Gastrocnemius medialis (tissue), 4 donors: ENCODE data around the gene SCARB1. TPM values are rescaled to one million over a fixed set of nuclear protein-coding genes. Genes with fewer than 3 reads are reported as not detected.
A peak's percentile ranks its signal among the peaks of the same experiment; 100 is the strongest.

ENCODE experiments used
- ATAC-seq, 2 donors: fragments of 150-250 bp; one replicate each; pipeline ENCODE4 v1.9.1; 2016
- DNase-seq, 2 donors: peaks; one replicate each; pipeline ENCODE4 v3.0.0-alpha.2; 2019
- H3K27ac ChIP-seq, 4 donors: fragments of 200-600 bp; sonication (generic); 1 replicate in 1 of 4; 2 replicates in 3 of 4; pipeline ENCODE4 v1.5.1; 2016 to 2018; ENCODE audit warnings: mild to moderate bottlenecking in 2 of 4, moderate library complexity in 1 of 4
- H3K27me3 ChIP-seq, 3 donors: fragments of 200-600 bp; sonication (generic) in 2 of 3; 1 replicate in 1 of 3; 2 replicates in 2 of 3; pipeline versions ENCODE4 v1.5.1 to v1.6.0; 2016 to 2019; ENCODE audit warnings: mild to moderate bottlenecking in 1 of 3, moderate library complexity in 1 of 3
- H3K36me3 ChIP-seq, 2 donors: fragments of 200-600 bp; sonication (generic) in 1 of 2; one replicate each; pipeline ENCODE4 v1.5.1; 2017 to 2018
- H3K4me1 ChIP-seq, 2 donors: fragments of 200-600 bp; sonication (generic) in 1 of 2; one replicate each; pipeline ENCODE4 v1.5.1; 2016 to 2017; ENCODE audit warnings: mild to moderate bottlenecking in 2 of 2
- H3K4me3 ChIP-seq, 4 donors: fragments of 200-600 bp; sonication (generic) in 3 of 4; 1 replicate in 1 of 4; 2 replicates in 3 of 4; pipeline ENCODE4 v1.5.1; 2016 to 2019; ENCODE audit warnings: mild to moderate bottlenecking in 2 of 4
- H3K9me3 ChIP-seq, 3 donors: fragments of 200-600 bp; sonication (generic) in 2 of 3; 1 replicate in 1 of 3; 2 replicates in 2 of 3; pipeline ENCODE4 v1.5.1; 2016 to 2019
- CTCF ChIP-seq, 5 experiments: fragments of 450-650 bp in 3 of 5; fragments of 200-600 bp in 2 of 5; sonication (generic) in 2 of 5; IDR thresholded peaks in 4 of 5; conservative IDR thresholded peaks in 1 of 5; 1 replicate in 4 of 5; 2 replicates in 1 of 5; pipeline ENCODE4 v1.5.1; 2016 to 2019; ENCODE audit warnings: antibody characterized with exemption in 5 of 5, mild to moderate bottlenecking in 3 of 5, moderate library complexity in 3 of 5
- POLR2A ChIP-seq, 2 donors: fragments of 450-650 bp; IDR thresholded peaks; one replicate each; pipeline ENCODE4 v1.6.1; 2017; ENCODE audit warnings: antibody characterized with exemption in 2 of 2, mild to moderate bottlenecking in 2 of 2, moderate library complexity in 2 of 2
- in situ Hi-C, 4 donors: fragments of 200-750 bp; cut with MboI; loops; one replicate each; pipeline versions ENCODE4 v1.15.0 to v1.8.0; 2017; ENCODE audit warnings: low sequenced_read_pairs in 4 of 4
- intact Hi-C: fragments of 100-400 bp; cut with DNase I; formaldehyde crosslinking; loops from one replicate; pipeline ENCODE4 v1.15.1; 2023; ENCODE audit warnings: low total_unique reads
- total RNA-seq, 4 donors: library from RNA; depleted of rRNA; stranded (reverse); fragments of >200 nt; gene quantifications; one replicate each; pipeline versions ENCODE4 v1.1.0 to v1.2.3, GENCODE V29; 2016

SCARB1 gene
- total RNA-seq, 4 donors from 2014 or later, result 5.4 to 8.7 (median 6.2) TPM

- Histone ChIP-seq H3K36me3 (no peaks in the 10 kb centered on the region), H3K4me3 (no peak overlapping the region), H3K9me3 (no peaks in the 10 kb centered on the region), H3K27me3 (no peaks in the 10 kb centered on the region), H3K27ac (no peak overlapping the region), H3K4me1 (peaks cover 0 to 10% of the 10 kb centered on the region in 2 donors)
- in situ Hi-C loops (no loop called here), intact Hi-C loops (no loop called here)
- ATAC-seq, result no peak
- no peak for TF ChIP-seq CTCF (IDR thresholded peaks at IDR 0.05 in 4 of 5, conservative IDR thresholded peaks at IDR 0.05 in 1 of 5)
- DNase-seq, result no peak
These were observed 3.8 kb upstream of the SCARB1 start for GRCh38 chr12:124867401-124867930.

GRCh38 chr12:124866883-124867400 is 3.3 kb upstream of the SCARB1 start:
- TF ChIP-seq POLR2A (IDR thresholded peaks at IDR 0.05), result no peak
- in situ Hi-C loops, result no loop called here
- Histone ChIP-seq H3K4me3 (no peak overlapping the region), H3K36me3 (no peaks in the 10 kb centered on the region), H3K9me3 (no peaks in the 10 kb centered on the region), H3K4me1 (peaks cover 2 to 14% of the 10 kb centered on the region in 2 donors), H3K27me3 (no peaks in the 10 kb centered on the region), H3K27ac (no peak overlapping the region)
- ATAC-seq (no peak), DNase-seq (no peak)
- intact Hi-C loops, result no loop called here

- no peak for TF ChIP-seq CTCF (IDR thresholded peaks at IDR 0.05 in 4 of 5, conservative IDR thresholded peaks at IDR 0.05 in 1 of 5)
- no peak for TF ChIP-seq POLR2A (IDR thresholded peaks at IDR 0.05)
- peaks cover 3 to 18% of the 10 kb centered on the region in 2 donors for H3K4me1 ChIP-seq
- intact Hi-C loops, result no loop called here
- DNase-seq (no peak), ATAC-seq (no peak)
- no peaks in the 10 kb centered on the region for H3K36me3 ChIP-seq
- no peaks in the 10 kb centered on the region for H3K27me3 ChIP-seq
- H3K27ac ChIP-seq, result no peak overlapping the region
- in situ Hi-C loops, result no loop called here
- H3K4me3 ChIP-seq, result no peak overlapping the region
- H3K9me3 ChIP-seq, result no peaks in the 10 kb centered on the region
These were observed 2.7 kb upstream of the SCARB1 start for GRCh38 chr12:124866195-124866882.

- H3K27me3 ChIP-seq, result no peaks in the 10 kb centered on the region
- ATAC-seq (no peak), DNase-seq (no peak)
- no peaks in the 10 kb centered on the region for H3K36me3 ChIP-seq
- in situ Hi-C loops (no loop called here), intact Hi-C loops (loop anchor here (2.0 kb wide), 2 partner anchors 39 to 75 kb away; no protein-coding TSS in a partner anchor)
- no peak for TF ChIP-seq POLR2A (IDR thresholded peaks at IDR 0.05)
- no peak for TF ChIP-seq CTCF (IDR thresholded peaks at IDR 0.05 in 4 of 5, conservative IDR thresholded peaks at IDR 0.05 in 1 of 5)
- H3K9me3 ChIP-seq, result no peaks in the 10 kb centered on the region
- peaks cover 3 to 18% of the 10 kb centered on the region in 2 donors for H3K4me1 ChIP-seq
- no peak overlapping the region for H3K27ac ChIP-seq
- H3K4me3 ChIP-seq, result no peak overlapping the region
These were observed 2.1 kb upstream of the SCARB1 start for GRCh38 chr12:124865728-124866127.

- no peaks in the 10 kb centered on the region for H3K27me3 ChIP-seq
- peaks cover 3 to 18% of the 10 kb centered on the region in 2 donors for H3K4me1 ChIP-seq
- in situ Hi-C loops, result no loop called here
- no peaks in the 10 kb centered on the region for H3K36me3 ChIP-seq
- H3K9me3 ChIP-seq, result no peaks in the 10 kb centered on the region
- TF ChIP-seq POLR2A (IDR thresholded peaks at IDR 0.05) (no peak), CTCF (IDR thresholded peaks at IDR 0.05 in 4 of 5, conservative IDR thresholded peaks at IDR 0.05 in 1 of 5) (no peak)
- DNase-seq (no peak), ATAC-seq (no peak)
- intact Hi-C loops, result loop anchor here (2.0 kb wide), 2 partner anchors 40 to 76 kb away; no protein-coding TSS in a partner anchor
- H3K4me3 ChIP-seq, result peak overlapping the region; percentile 61 to 88 (median 81)
- H3K27ac ChIP-seq, result peak overlapping the region; percentile 64 to 82 (median 77)
These were observed 675 bp upstream of the SCARB1 start for GRCh38 chr12:124864326-124864752.
